ENCODE data around the gene EGLN3.

DNA sequence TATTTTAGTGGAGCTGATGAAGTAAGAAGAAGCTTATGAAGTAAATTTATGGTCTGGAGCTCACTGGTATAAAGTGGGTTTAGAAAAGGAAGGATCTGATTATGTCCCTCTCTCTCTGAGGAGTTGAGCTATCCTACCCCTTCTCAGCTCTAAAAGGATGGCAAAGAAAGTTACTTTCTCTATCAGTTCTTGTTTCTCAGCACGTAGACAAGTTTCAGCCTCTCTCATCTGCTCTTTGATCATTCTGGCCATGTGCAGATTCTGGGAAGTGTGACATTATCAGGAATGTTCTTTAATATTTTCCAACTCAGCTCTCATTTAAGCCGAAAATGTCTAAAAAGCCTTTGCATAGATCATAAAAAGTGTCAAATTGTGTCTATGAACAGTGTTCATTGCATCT lies 5.8 kb upstream of the EGLN3 start:
- TF ChIP-seq, protein P1, sequence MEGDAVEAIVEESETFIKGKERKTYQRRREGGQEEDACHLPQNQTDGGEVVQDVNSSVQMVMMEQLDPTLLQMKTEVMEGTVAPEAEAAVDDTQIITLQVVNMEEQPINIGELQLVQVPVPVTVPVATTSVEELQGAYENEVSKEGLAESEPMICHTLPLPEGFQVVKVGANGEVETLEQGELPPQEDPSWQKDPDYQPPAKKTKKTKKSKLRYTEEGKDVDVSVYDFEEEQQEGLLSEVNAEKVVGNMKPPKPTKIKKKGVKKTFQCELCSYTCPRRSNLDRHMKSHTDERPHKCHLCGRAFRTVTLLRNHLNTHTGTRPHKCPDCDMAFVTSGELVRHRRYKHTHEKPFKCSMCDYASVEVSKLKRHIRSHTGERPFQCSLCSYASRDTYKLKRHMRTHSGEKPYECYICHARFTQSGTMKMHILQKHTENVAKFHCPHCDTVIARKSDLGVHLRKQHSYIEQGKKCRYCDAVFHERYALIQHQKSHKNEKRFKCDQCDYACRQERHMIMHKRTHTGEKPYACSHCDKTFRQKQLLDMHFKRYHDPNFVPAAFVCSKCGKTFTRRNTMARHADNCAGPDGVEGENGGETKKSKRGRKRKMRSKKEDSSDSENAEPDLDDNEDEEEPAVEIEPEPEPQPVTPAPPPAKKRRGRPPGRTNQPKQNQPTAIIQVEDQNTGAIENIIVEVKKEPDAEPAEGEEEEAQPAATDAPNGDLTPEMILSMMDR (IDR thresholded peaks at IDR 0.05), result no peak
- TF ChIP-seq POLR2A (IDR thresholded peaks at IDR 0.05) (no peak), POLR2AphosphoS5 (IDR thresholded peaks at IDR 0.05; ENCODE audit: insufficient read depth in 1 of 2, low read depth in 1 of 2) (no peak)
